ENCODE measurements around the gene IFI27L2.

Gene IFI27L2

GRCh38 chr14:94152676-94153075 lies 23.3 kb upstream of the IFI27L2 start:
- H3K27ac ChIP-seq = no peak overlapping the region
- TF ChIP-seq CTCF (conservative IDR thresholded peaks at IDR 0.05) (no peak), ZFX (IDR thresholded peaks at IDR 0.05) (no peak)

- H3K27ac ChIP-seq = no peak overlapping the region
- TF ChIP-seq CTCF (conservative IDR thresholded peaks at IDR 0.05) (no peak), ZFX (IDR thresholded peaks at IDR 0.05) (no peak)
These were observed 16.6 kb upstream of the IFI27L2 start for GRCh38 chr14:94145902-94146527.

GRCh38 chr14:94144765-94145164 lies 15.4 kb upstream of the IFI27L2 start:
- no peak for TF ChIP-seq ZFX (IDR thresholded peaks at IDR 0.05)
- no peak for TF ChIP-seq CTCF (conservative IDR thresholded peaks at IDR 0.05)
- no peak overlapping the region for H3K27ac ChIP-seq

GRCh38 chr14:94143711-94144110 lies 14.3 kb upstream of the IFI27L2 start:
- no peak for TF ChIP-seq ZFX (IDR thresholded peaks at IDR 0.05)
- no peak for TF ChIP-seq CTCF (conservative IDR thresholded peaks at IDR 0.05)
- H3K27ac ChIP-seq = no peak overlapping the region

- no peak for TF ChIP-seq ZFX (IDR thresholded peaks at IDR 0.05)
- peak; percentile 26 for TF ChIP-seq CTCF (conservative IDR thresholded peaks at IDR 0.05)
- no peak overlapping the region for H3K27ac ChIP-seq
These were observed 13.8 kb upstream of the IFI27L2 start for GRCh38 chr14:94143239-94143638.

- no peak overlapping the region for H3K27ac ChIP-seq
- TF ChIP-seq ZFX (IDR thresholded peaks at IDR 0.05) = no peak
- TF ChIP-seq CTCF (conservative IDR thresholded peaks at IDR 0.05) = no peak
These were observed 13.4 kb upstream of the IFI27L2 start for GRCh38 chr14:94142836-94143235.

GRCh38 chr14:94142247-94142646 lies 12.8 kb upstream of the IFI27L2 start:
- no peak for TF ChIP-seq CTCF (conservative IDR thresholded peaks at IDR 0.05)
- TF ChIP-seq ZFX (IDR thresholded peaks at IDR 0.05) = no peak
- H3K27ac ChIP-seq = no peak overlapping the region
